ENCODE data around the gene ENOX1.

The ENOX1 gene

DNA sequence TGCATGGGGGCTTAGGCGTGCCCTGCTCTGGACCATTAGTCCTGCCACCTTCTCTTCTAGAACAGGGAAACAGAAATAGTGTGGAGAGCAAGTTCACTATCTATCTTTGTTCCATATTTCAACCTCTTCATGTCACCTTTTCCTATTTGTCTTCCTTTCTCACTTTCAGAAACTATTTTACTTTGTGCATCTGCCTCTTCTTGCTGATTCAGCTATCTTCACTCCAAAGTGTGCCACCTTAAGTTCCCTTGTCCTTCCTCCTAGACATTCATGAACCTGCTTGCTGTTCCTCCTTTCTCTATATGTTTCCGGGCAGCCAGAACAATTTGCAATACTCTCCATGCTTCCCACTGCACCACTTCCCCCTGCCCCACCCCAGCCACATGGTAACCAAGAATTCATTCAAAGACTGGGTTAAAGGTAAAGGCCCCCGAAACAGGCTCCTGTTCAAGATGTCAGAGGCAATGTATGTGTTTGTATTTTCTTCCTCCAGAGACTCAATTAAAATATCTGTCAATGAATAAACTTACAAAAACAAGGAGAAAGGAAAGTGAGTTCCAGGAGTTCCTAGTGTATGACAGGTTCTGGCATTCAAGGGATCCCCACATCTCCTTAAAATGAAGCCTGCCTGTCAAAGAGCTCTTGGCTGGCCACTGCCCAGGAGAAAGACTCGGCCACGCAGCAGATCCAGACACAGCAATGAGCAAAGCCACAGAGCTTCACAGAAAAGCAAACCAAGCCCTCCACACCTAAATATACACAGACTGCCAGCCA, 495.3 kb downstream of the ENOX1 start:
- Histone ChIP-seq H3K36me3 (ENCODE audit: insufficient read depth, low read length) (no peaks in the 10 kb centered on the region), H3K79me2 (ENCODE audit: insufficient read depth, low read length) (no peaks in the 10 kb centered on the region), H3K4me2 (ENCODE audit: insufficient read depth, low read length) (no peak overlapping the region), H3K27me3 (ENCODE audit: insufficient read depth, low read length, poor library complexity) (peaks cover 3% of the 10 kb centered on the region), H3K9ac (ENCODE audit: low read depth, low read length) (no peak overlapping the region), H3K9me3 (ENCODE audit: insufficient read depth, low read length, severe bottlenecking) (no peaks in the 10 kb centered on the region), H3K27ac (ENCODE audit: low read length) (no peak overlapping the region), H3K4me3 (ENCODE audit: low read depth in 1 of 2, low read length in 2 of 2) (no peak overlapping the region), H2AFZ (ENCODE audit: low read depth, low read length) (no peak overlapping the region), H3K4me1 (ENCODE audit: insufficient read depth, low read length) (no peaks in the 10 kb centered on the region), H4K20me1 (ENCODE audit: insufficient read depth, low read length) (no peaks in the 10 kb centered on the region)
- TF ChIP-seq EZH2 (IDR thresholded peaks at IDR 0.05; ENCODE audit: borderline replicate concordance, low read depth, low read length, severe bottlenecking) (no peak), CTCF (IDR thresholded peaks at IDR 0.05; ENCODE audit: borderline replicate concordance, extremely low read depth, low read length, poor library complexity, severe bottlenecking) (no peak)
- no peak for ATAC-seq (ENCODE audit: insufficient read depth, low read depth)
- DNase-seq: no peak

DNA sequence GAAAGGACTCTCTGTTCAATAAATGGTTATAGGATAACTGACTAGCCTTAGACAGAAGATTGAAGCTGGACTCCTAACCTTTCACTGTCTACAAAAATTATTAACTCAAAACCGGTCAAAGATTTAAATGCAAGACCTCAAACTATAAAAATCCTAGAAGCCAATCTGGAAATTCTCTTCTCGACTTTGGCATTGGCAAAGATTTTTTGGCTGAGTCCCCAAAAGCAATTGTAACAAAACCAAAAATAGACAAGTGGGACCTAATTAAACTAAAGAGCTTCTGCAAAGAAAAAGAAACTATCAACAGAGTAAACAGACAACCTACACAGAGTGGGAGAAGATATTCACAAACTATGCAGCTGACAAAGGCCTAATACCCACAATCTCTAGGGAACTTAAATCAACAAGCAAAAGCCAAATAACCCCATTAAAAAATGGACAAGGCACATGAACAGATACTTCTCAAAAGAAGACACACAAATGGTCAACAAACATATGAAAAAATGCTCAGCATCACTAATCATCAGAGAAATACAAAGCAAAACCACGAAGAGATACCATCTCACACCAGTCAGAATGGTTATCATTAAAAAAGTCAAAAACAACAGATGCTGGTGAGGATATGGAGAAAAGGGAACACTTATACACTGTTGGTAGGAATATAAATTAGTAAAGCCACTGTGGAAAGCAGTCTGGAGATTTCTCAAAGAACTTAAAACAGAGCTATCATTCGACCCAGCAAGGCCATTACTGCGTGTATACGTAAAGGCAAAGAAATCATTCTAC, 497.1 kb downstream of the ENOX1 start:
- no peak for DNase-seq
- H2AFZ ChIP-seq (ENCODE audit: low read depth, low read length): no peak overlapping the region
- no peak for ATAC-seq (ENCODE audit: insufficient read depth, low read depth)

DNA sequence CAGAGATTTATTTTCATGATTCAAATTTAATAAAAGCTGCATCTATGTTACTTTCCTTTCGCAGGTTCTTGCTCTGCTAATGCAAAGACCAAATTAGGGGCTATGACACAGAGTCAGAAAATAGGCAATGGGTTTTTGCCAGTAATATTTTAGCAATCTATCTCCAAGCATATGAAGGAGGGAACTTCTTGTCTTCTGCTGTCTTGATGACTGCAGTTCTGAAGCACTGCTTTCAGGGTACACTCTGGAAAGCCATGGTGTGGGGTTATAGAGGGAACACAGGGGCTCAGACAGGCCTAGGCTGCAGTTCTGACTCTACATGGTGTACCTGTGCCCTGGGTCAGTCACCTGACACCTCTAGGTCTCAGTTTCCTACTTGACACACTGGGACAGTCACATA, 500.0 kb downstream of the ENOX1 start:
- Histone ChIP-seq H3K9me3 (ENCODE audit: insufficient read depth, low read length, severe bottlenecking) (no peaks in the 10 kb centered on the region), H2AFZ (ENCODE audit: low read depth, low read length) (no peak overlapping the region), H3K79me2 (ENCODE audit: insufficient read depth, low read length) (no peaks in the 10 kb centered on the region), H3K9ac (ENCODE audit: low read depth, low read length) (no peak overlapping the region), H4K20me1 (ENCODE audit: insufficient read depth, low read length) (no peaks in the 10 kb centered on the region), H3K27me3 (ENCODE audit: insufficient read depth, low read length, poor library complexity) (peaks cover 3% of the 10 kb centered on the region), H3K27ac (ENCODE audit: low read length) (no peak overlapping the region), H3K36me3 (ENCODE audit: insufficient read depth, low read length) (no peaks in the 10 kb centered on the region), H3K4me2 (ENCODE audit: insufficient read depth, low read length) (no peak overlapping the region), H3K4me1 (ENCODE audit: insufficient read depth, low read length) (no peaks in the 10 kb centered on the region), H3K4me3 (ENCODE audit: low read depth in 1 of 2, low read length in 2 of 2) (no peak overlapping the region)
- TF ChIP-seq EZH2 (IDR thresholded peaks at IDR 0.05; ENCODE audit: borderline replicate concordance, low read depth, low read length, severe bottlenecking): no peak
- no peak for TF ChIP-seq CTCF (IDR thresholded peaks at IDR 0.05; ENCODE audit: borderline replicate concordance, extremely low read depth, low read length, poor library complexity, severe bottlenecking)
- ATAC-seq (ENCODE audit: insufficient read depth, low read depth) (no peak), DNase-seq (no peak)

More for the DNA sequence above, 497.1 kb downstream of the ENOX1 start:
- no peak overlapping the region for H3K27ac ChIP-seq (ENCODE audit: low read length)
- no peak overlapping the region for H3K4me3 ChIP-seq (ENCODE audit: low read depth in 1 of 2, low read length in 2 of 2)
- H3K27me3 ChIP-seq (ENCODE audit: insufficient read depth, low read length, poor library complexity): peaks cover 3% of the 10 kb centered on the region
- H3K4me1 ChIP-seq (ENCODE audit: insufficient read depth, low read length): no peaks in the 10 kb centered on the region
- H3K36me3 ChIP-seq (ENCODE audit: insufficient read depth, low read length): no peaks in the 10 kb centered on the region
- TF ChIP-seq CTCF (IDR thresholded peaks at IDR 0.05; ENCODE audit: borderline replicate concordance, extremely low read depth, low read length, poor library complexity, severe bottlenecking) (no peak), EZH2 (IDR thresholded peaks at IDR 0.05; ENCODE audit: borderline replicate concordance, low read depth, low read length, severe bottlenecking) (no peak)
- H3K79me2 ChIP-seq (ENCODE audit: insufficient read depth, low read length): no peaks in the 10 kb centered on the region
- H4K20me1 ChIP-seq (ENCODE audit: insufficient read depth, low read length): no peaks in the 10 kb centered on the region
- no peak overlapping the region for H3K9ac ChIP-seq (ENCODE audit: low read depth, low read length)
- no peak overlapping the region for H3K4me2 ChIP-seq (ENCODE audit: insufficient read depth, low read length)
- no peaks in the 10 kb centered on the region for H3K9me3 ChIP-seq (ENCODE audit: insufficient read depth, low read length, severe bottlenecking)
